NB4 (cell line): Measurements from ENCODE around the gene ZMAT5.

Experiments
- DNase-seq: peaks from one replicate; pipeline ENCODE4 v3.0.0; 2010; ENCODE audit warnings: low read depth
- H3K4me3 ChIP-seq: one replicate; pipeline ENCODE4 v1.5.1; 2011; ENCODE audit warnings: mild to moderate bottlenecking, low read depth, low read length, moderate library complexity
- CTCF ChIP-seq: IDR thresholded peaks from one replicate; pipeline ENCODE4 v1.5.1; 2012; ENCODE audit warnings: low read depth, low read length
- MAX ChIP-seq: IDR thresholded peaks from 2 replicates; pipeline ENCODE4 v1.6.1; 2011; ENCODE audit warnings: low read depth, low read length
- MYC ChIP-seq: IDR thresholded peaks from 2 replicates; pipeline ENCODE4 v1.6.1; 2011; ENCODE audit warnings: low read depth, low read length
- POLR2A ChIP-seq: IDR thresholded peaks from 2 replicates; pipeline ENCODE4 v1.6.1; 2011; ENCODE audit warnings: mild to moderate bottlenecking; ENCODE audit not compliant: insufficient read length; ENCODE audit errors: extremely low read depth

Gene ZMAT5

GRCh38 chr22:29780220-29780619, 13.4 kb upstream of the ZMAT5 start:
- DNase-seq: no peak
- TF ChIP-seq MYC (no peak), CTCF (no peak), MAX (no peak), POLR2A (no peak)
- H3K4me3 ChIP-seq: no peak overlapping the region

GRCh38 chr22:29773233-29773632, 6.4 kb upstream of the ZMAT5 start:
- no peak for DNase-seq
- H3K4me3 ChIP-seq: no peak overlapping the region
- TF ChIP-seq MYC (no peak), POLR2A (no peak), CTCF (no peak), MAX (no peak)

GRCh38 chr22:29772170-29772641, 5.4 kb upstream of the ZMAT5 start:
- no peak overlapping the region for H3K4me3 ChIP-seq
- TF ChIP-seq CTCF (peak; percentile 54), MAX (no peak), POLR2A (no peak), MYC (0 out of 2 replicates have a peak, but pooled peaks have one; percentile 16)
- DNase-seq: peak; percentile 46

GRCh38 chr22:29769723-29770321, 3.0 kb upstream of the ZMAT5 start:
- TF ChIP-seq MYC: no peak
- no peak overlapping the region for H3K4me3 ChIP-seq
- DNase-seq: no peak

GRCh38 chr22:29768052-29768693, 1.4 kb upstream of the ZMAT5 start:
- H3K4me3 ChIP-seq: peak overlapping the region; percentile 95
- no peak for TF ChIP-seq POLR2A
- TF ChIP-seq MYC: no peak
- no peak for TF ChIP-seq MAX
- TF ChIP-seq CTCF: no peak
- peak; percentile 19 for DNase-seq

GRCh38 chr22:29767171-29768051, 604 bp upstream of the ZMAT5 start, which contains the start of gene UQCR10:
Gene UQCR10, plus strand, starts transcription at chr22:29767369. Its CDS starts 30 bp downstream, at chr22:29767399.
- TF ChIP-seq POLR2A (peak; percentile 70), CTCF (no peak)
- peak; percentile 91 for DNase-seq
- H3K4me3 ChIP-seq: peak within 1 kb of the TSS; percentile 95
